A204.1 (cell line): Measurements from ENCODE around the gene PRR5L.

ENCODE experiments used
- FAIRE-seq: peaks from 2 replicates; lab custom pipeline; 2012; peaks lifted over from hg19 to GRCh38; lab: Jason Lieb, UNC

PRR5L gene

GRCh38 chr11:36377759-36378564 is 81.9 kb downstream of the PRR5L start:
- FAIRE-seq = no peak

- no peak for FAIRE-seq
Measured at GRCh38 chr11:36379653-36380052, 83.6 kb downstream of the PRR5L start.

- no peak for FAIRE-seq
Measured at GRCh38 chr11:36380296-36381014, 84.4 kb downstream of the PRR5L start.

GRCh38 chr11:36381015-36381360 is 84.9 kb downstream of the PRR5L start:
- FAIRE-seq = no peak

- FAIRE-seq = no peak
Measured at GRCh38 chr11:36383195-36383594, 87.1 kb downstream of the PRR5L start.

GRCh38 chr11:36385121-36385970 is 89.3 kb downstream of the PRR5L start:
- no peak for FAIRE-seq

GRCh38 chr11:36386411-36386810 is 90.3 kb downstream of the PRR5L start:
- no peak for FAIRE-seq

GRCh38 chr11:36388071-36388470 is 92.0 kb downstream of the PRR5L start:
- no peak for FAIRE-seq

- no peak for FAIRE-seq
Measured at GRCh38 chr11:36388951-36389350, 92.9 kb downstream of the PRR5L start.

- no peak for FAIRE-seq
Measured at GRCh38 chr11:36389811-36390210, 93.7 kb downstream of the PRR5L start.

- no peak for FAIRE-seq
Measured at GRCh38 chr11:36390963-36391471, 94.9 kb downstream of the PRR5L start.

GRCh38 chr11:36392196-36392595 is 96.1 kb downstream of the PRR5L start:
- FAIRE-seq = no peak

GRCh38 chr11:36394056-36394455 is 98.0 kb downstream of the PRR5L start:
- FAIRE-seq = no peak

GRCh38 chr11:36394926-36395325 is 98.8 kb downstream of the PRR5L start:
- FAIRE-seq = no peak

- no peak for FAIRE-seq
Measured at GRCh38 chr11:36395978-36396736, 100.1 kb downstream of the PRR5L start.

- no peak for FAIRE-seq
Measured at GRCh38 chr11:36398231-36398953, 102.3 kb downstream of the PRR5L start.

GRCh38 chr11:36399236-36399635 is 103.1 kb downstream of the PRR5L start:
- FAIRE-seq = no peak

- no peak for FAIRE-seq
Measured at GRCh38 chr11:36399745-36400144, 103.7 kb downstream of the PRR5L start.

- no peak for FAIRE-seq
Measured at GRCh38 chr11:36400766-36401455, 104.8 kb downstream of the PRR5L start.

GRCh38 chr11:36402568-36403170 is 106.6 kb downstream of the PRR5L start:
- FAIRE-seq = no peak
